IPS DF 19.7 (cell line): Measurements from ENCODE around the gene SYT1.

Experiments
- DNase-seq: peaks from one replicate; pipeline ENCODE4 v3.0.0-alpha.2; 2013; ENCODE audit warnings: low read depth, low spot score

SYT1 gene

DNA sequence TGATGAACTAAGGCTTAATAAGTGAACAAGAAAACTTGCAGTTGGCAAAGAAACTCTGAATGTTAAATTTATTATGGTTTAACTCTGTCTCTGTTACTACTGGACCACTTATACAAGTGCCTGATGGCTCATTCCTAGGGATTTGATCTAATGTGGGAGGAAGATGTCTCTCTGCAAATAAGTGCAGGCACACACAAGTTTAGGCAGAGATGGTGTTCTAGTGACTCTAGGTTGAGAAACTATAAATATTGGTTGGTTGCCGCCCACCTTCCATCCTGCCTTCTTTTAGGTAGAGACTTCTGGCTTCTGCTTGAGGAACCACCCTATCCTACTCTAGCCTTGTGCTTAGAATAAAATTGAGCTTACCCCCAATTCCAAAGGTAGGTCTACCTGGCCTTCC lies 570.0 kb downstream of the SYT1 start:
- DNase-seq = no peak

DNA sequence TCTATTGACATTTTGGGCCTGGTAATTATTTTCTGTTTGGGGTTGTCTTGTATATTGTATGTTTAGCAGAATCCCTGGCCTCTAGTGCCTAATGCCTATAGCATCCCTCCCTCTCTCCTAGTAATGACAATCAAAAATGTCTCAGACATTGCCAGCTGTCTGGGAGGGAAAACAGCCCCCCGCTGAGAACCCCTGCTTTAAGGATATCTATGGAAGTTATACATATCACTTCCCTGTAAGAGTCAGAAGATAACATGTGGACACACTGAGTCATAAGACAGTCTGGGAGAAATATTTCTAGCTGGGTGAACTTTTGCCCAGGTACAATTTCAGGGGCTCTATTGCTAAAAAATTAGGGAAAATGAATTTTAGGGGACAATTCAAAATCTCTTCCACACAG lies 571.2 kb downstream of the SYT1 start:
- no peak for DNase-seq

DNA sequence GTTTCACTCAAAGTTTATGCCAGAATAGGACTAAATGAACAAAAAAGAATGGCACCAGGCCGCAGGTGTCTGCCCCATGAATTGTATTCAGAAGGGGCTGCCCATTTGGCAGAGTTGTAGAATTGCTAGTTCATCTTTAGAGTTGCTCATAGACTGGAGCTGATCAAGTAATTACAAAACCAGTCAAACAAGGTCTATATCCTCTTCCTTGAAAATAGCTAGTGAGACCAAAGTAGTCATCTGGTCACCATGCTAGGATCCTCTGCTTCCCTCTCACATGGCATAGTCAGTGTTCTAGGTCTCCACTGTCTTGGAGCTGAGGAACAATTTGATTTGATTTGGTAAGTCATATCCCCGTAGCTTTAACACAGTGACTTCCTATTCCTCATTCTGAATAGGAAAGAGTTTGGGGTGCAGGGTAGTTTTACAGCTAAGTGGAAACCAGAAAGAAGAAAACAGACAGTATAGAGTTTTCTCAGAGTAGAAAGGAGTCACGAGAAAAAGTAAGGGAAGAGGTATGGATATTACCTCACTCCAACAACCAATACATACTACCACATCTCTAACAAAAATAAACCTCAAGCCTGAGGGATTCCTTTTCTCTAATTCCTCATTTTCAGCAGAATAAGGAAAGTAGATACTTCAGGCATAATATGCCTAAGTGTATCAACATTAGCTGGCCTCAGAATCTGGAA lies 574.1 kb downstream of the SYT1 start:
- DNase-seq = no peak

DNA sequence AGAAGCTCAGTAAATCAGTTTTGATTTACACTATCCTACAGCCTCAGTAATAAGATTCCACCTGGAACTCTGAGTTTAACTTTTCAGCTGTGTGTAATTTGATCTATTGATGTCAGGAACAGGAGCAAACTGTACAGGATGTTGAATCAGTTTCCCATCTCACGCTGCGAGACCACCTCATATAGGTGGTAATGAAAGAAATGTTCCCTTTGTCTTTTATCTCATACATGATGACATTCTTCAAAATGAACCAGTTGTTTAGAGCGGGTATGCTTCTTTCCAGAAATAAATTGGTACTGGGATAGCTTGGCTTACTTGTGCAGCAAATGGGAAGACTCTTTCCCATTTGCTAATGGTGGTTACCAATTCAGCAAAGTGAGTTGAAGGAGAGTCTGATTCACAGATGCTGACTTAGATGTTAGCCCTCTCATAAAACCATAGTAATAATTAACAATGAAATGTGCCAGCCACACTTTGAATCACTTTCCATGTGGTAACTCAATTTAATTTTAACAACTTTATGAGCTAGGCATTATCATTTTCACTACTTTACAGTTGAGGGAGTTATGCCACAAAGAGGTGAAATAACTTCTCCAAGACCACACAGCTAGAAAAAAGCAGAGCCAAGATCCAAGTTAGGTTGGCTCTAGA lies 574.7 kb downstream of the SYT1 start:
- no peak for DNase-seq

DNA sequence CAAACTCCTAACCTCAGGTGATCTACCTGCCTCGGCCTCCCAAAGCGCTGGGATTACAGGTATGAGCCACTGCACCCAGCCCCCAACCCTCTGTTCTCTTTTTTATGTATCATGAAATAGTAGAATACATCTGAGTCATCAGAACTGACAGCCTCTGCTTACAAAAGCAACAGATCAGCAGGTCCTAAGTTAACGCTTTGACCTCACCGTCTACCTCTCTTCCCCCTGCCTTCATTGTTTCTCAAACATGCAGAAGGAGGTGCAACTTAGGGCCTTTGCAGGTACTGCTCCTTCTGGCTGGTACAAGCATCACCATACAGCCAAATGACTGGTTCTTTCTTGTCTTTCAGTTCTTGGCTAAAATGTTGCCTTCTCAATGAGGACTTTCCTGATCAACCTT lies 577.0 kb downstream of the SYT1 start:
- DNase-seq = peak; percentile 30

DNA sequence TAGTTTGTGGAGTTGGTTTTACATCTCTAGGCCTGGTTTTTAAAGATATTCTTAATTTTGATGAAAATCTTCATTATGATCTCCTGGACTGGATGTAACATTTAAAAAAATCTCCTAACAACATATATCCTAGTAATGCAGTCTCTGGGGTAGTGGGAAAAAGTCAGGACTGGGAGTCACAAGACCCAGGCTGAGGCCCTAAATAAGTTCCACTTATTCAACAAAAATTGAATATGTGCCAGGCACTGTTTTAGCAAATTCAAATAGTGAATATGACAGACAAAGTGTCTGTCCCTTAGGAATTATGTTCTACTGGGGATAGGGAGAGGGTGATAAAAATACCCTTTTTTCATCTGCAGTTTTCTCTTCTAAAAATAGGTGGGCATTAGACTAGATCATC lies 577.8 kb downstream of the SYT1 start:
- no peak for DNase-seq

DNA sequence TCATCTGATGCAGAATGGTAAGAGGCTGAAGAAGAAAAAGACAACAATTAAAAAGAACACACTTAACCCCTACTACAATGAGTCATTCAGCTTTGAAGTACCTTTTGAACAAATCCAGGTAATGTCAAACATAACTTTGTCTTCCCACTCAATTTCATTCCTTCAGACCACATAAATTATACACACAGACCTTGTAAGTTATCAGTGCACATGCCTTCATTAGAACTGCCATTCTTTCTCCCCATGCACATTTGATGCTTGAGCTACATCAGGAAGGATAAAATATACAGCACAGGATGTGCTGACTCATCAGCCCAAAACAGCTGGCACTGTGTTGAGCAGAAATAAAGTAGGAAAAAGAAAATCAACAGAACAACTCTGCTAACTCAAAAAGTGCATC lies 579.5 kb downstream of the SYT1 start:
- DNase-seq = no peak

DNA sequence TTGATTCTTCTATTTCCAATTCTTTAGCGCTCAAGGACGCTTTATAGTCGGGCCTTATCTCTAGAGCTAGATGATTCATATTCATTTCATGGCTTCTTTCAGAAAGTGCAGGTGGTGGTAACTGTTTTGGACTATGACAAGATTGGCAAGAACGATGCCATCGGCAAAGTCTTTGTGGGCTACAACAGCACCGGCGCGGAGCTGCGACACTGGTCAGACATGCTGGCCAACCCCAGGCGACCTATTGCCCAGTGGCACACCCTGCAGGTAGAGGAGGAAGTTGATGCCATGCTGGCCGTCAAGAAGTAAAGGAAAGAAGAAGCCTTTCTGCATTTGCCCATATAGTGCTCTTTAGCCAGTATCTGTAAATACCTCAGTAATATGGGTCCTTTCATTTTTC lies 584.2 kb downstream of the SYT1 start:
- no peak for DNase-seq

DNA sequence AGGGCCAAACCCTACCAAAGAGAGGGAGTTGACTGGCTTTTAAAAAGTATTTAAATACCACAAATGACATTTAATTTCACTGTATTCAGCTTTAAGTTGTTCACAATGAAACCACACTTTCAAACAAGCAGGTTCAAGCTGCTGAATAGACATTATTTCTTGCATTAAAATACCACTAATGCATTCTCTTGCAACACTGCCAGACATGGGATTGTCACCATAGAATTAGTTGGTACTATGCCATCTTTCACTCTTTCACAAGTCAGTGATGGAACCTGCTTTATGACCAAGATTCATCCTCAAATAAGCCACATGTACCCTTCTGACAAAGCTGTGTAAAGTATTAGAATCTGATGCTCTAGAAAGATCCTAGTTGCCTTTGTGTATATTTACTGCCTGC lies 586.8 kb downstream of the SYT1 start:
- no peak for DNase-seq

DNA sequence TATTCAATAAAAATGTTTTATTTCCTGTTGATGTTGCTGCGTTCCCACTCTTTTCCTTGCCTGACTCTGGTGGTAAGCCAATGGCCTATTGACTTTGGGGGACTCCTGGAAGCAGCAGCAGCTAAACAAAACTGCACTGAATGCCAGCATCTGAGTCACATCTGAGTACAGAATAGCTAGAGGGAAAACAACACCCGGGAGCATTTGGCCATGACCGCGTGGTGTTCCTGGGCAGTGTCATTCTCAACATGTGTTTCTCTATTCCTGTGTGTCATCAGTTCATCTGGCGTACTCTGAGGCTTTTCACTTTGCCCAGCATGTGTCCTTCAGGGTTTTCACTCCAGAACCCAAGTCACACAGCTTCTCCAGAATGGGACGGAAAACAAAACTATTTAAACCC lies 587.4 kb downstream of the SYT1 start:
- no peak for DNase-seq

DNA sequence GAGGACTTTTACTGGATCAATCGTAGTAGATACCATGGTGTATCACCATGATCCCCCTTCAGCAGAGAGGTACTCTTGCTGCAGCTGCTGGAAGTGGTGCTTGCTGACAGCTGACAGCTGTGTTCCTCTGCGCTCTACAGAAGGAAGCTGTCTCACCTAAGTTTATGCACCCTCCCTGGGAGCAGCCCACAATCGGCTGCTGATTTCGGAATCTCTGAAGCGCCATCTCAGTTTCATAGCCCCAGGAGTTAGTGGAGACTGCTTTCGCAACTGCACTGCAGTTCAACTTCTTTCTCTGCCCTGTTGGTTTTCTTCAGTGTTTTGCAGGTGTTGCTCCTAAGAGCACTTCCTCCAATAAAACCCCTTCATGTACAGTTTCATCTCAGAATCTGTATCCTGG lies 588.3 kb downstream of the SYT1 start:
- DNase-seq = no peak

DNA sequence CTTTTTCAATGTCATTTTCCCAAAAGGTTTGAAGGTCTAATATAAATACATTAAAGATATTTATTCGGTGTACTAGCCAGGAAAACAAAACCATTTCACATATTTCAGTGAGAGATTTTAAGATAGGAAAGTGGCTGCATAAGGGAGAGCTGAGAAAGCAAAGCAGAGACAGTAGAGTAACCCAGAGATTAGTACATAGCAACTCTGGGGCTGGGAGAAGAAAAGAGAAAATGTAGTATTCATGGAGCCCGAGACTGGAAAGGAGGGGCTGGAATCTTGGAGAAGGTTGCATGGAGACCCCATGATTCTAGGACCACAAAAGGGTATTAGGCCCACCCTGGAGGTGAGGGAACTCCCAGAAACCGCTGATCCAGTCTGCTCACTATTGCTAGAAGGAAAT lies 589.2 kb downstream of the SYT1 start:
- no peak for DNase-seq

DNA sequence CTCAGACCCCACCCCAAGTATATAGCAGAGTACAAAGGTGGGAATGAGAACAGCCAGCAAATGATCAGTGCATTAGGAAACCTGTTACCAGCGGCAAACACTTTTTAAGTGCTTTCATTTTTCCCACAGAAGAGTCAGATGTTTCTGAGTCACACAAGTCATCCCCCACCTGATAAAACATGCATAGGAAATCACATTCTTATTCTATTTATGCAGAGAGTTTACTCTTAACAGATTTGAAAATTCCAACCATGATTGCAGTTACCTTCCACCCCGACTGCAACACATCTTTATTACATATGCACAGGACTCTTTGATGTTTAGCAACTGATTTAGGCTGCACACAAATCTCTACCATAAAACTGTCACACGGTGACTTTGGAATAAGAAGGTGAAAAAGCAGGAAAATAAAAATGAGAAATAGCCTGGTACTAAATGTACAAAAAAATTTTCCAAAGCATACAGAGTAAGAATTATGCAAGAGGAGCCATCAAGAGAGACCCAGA lies 589.8 kb downstream of the SYT1 start:
- DNase-seq = no peak

DNA sequence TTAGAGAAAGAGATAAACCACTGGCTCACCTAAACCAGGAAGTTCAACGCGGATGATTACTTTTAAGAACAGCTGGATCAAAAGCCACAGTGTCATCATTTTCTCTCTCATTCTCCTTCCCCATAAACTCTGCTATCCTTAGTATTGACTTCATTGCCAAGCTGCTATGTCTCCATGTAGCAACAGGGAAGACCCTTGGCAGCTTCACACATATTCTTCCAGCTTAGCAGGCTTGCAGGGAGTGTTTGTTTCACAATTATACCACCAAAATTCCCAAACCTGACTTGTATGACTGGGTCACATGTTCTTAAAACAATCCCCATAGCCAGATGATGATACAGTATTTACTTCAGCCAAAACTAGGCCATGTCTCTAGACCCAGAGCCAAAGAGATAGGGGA lies 590.7 kb downstream of the SYT1 start:
- DNase-seq = no peak

DNA sequence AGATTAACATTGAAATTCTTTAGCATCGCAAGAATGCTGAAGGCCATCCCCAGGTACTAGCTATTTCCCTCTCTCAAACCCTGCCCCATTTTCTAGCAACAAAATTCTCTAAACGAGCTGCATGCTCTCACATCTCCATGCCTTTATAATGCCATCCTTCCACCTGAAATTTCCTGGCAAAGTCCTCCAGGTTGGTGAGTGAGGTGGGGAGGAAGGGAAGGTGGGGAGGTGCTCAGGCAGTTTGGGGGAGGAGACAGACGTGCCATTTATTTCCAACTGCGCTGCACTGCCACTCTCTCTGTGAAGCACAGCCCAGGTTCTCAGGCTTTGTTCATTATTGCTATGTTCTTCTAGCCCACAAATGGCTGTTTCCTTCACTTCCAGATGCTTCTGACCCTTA lies 617.7 kb downstream of the SYT1 start:
- peak; percentile 15 for DNase-seq

DNA sequence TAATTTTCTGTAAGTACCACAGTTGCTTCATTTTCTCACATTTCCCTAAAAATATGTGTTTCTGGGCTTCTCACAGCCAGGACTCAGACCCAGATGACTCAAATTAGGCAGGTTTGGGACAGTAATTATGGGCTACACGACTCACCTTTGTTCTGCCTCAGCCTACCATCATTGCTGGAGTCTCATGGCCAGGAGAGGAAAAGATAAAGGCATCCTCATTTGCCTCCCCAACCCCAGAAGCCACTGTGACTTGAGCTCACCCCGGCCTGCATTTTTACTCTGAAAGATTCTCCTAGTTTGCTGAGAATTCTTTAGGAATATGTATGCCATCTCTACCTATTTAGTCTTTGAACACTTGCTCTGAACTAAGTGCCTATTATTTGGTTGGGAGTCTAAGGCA lies 618.3 kb downstream of the SYT1 start:
- DNase-seq = no peak

DNA sequence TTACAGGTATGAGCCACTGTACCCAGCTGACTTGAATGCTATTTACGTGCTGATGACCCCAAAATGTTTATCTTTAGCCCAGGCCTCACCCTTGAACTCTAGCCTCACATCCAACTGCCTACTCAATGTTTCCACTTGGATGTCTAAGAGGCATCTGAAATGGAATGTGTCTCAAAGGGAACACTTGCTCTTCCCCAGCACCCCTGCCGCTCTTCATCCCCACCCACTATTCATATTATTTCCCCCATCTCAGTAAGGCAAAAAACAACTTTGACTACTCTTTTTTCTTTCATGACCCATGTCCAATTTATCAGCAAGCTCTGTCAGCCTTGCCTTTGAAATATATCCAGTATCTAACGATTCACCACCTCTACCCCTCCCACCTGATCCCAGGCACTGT lies 621.6 kb downstream of the SYT1 start:
- no peak for DNase-seq

DNA sequence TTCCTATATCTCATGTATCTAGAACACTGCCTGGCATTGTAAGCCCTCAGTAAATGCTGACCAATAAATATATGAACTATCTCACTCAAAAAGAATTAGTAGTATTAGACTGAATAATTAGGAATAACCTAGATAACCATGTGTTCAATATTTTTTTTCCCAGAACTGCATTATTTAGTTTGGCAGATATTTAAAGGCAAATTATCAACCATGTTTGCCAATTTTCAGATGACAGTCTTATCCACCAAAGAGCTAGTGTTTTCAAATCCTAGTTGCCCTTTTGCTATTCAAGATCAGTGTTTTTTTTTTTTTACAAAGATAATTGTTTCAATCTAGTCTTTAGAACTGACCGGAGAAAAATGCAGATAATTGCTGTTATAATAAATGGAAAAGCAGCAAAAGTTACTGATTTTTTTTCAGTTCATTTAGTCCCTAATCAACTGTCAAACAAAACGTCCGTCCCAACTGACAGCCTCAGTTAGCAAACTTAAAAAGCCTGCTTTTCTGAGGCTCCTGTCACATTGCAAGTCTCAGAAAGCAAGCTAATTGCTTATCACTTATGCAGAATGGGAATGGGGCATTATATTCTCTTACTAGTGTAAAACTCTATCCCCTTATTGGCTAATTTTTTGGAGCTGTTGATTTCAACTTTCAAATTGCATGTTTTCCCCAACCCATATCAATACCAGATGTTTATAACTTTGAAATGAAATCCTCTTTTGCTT lies 623.0 kb downstream of the SYT1 start:
- DNase-seq = no peak
